Neural progenitor cell (in vitro differentiated cells): ENCODE measurements around the gene ADGRV1. TPM values are rescaled to one million over a fixed set of nuclear protein-coding genes. Genes with fewer than 3 reads are reported as not detected.

Experiments
- DNase-seq: peaks from one replicate; pipeline ENCODE4 v3.0.0-alpha.2; 2016; ENCODE audit warnings: low spot score
- H2AFZ ChIP-seq: fragments of 200-600 bp; sonication (generic); replicated peaks from 2 replicates; pipeline ENCODE4 v1.6.1; 2016; ENCODE audit warnings: antibody characterized with exemption
- H3F3A ChIP-seq: fragments of 200-600 bp; sonication (generic); 2 replicates; pipeline ENCODE4 v1.6.1; 2016; ENCODE audit warnings: antibody characterized with exemption, low read depth
- H3K27ac ChIP-seq: fragments of 200-600 bp; sonication (generic); 2 replicates; pipeline ENCODE4 v1.5.1; 2016; ENCODE audit warnings: mild to moderate bottlenecking
- H3K27me3 ChIP-seq: fragments of 200-600 bp; sonication (generic); 2 replicates; pipeline ENCODE4 v1.6.1; 2016; ENCODE audit warnings: mild to moderate bottlenecking, moderate library complexity
- H3K36me3 ChIP-seq: fragments of 200-600 bp; sonication (generic); 2 replicates; pipeline ENCODE4 v1.5.1; 2016
- H3K4me1 ChIP-seq: fragments of 200-600 bp; sonication (generic); 2 replicates; pipeline ENCODE4 v1.6.1; 2016; ENCODE audit warnings: mixed run types
- H3K4me2 ChIP-seq: fragments of 200-600 bp; sonication (generic); 2 replicates; pipeline ENCODE4 v1.6.1; 2016
- H3K4me3 ChIP-seq: fragments of 200-600 bp; sonication (generic); 2 replicates; pipeline ENCODE4 v1.5.1; 2016
- H3K79me2 ChIP-seq: fragments of 200-600 bp; sonication (generic); 2 replicates; pipeline ENCODE4 v1.6.1; 2016; ENCODE audit warnings: low read depth
- H3K9ac ChIP-seq: fragments of 200-600 bp; sonication (generic); 2 replicates; pipeline ENCODE4 v1.6.1; 2016
- H3K9me3 ChIP-seq: fragments of 200-600 bp; sonication (generic); 2 replicates; pipeline ENCODE4 v1.5.1; 2016; ENCODE audit warnings: low read depth
- H4K20me1 ChIP-seq: fragments of 200-600 bp; sonication (generic); 2 replicates; pipeline ENCODE4 v1.6.1; 2016; ENCODE audit warnings: low read depth
- H3K27ac Mint-ChIP-seq: 3 replicates; pipeline ENCODE4 v1.8.0; 2021; ENCODE audit warnings: mixed read lengths
- H3K27me3 Mint-ChIP-seq: 2 replicates; pipeline ENCODE4 v1.8.0; 2022; ENCODE audit warnings: low read depth, mild to moderate bottlenecking, inconsistent platforms, moderate library complexity, mixed read lengths; ENCODE audit not compliant: insufficient read depth
- H3K36me3 Mint-ChIP-seq: 3 replicates; pipeline ENCODE4 v1.8.0; 2021; ENCODE audit warnings: mixed read lengths
- H3K4me1 Mint-ChIP-seq: 3 replicates; pipeline ENCODE4 v1.8.0; 2021; ENCODE audit warnings: mixed read lengths
- H3K4me3 Mint-ChIP-seq: 3 replicates; pipeline ENCODE4 v1.8.0; 2021; ENCODE audit warnings: mild to moderate bottlenecking, moderate library complexity, mixed read lengths
- H3K9me3 Mint-ChIP-seq: 3 replicates; pipeline ENCODE4 v1.8.0; 2020; ENCODE audit warnings: mixed read lengths
- EZH2 ChIP-seq: fragments of 200-600 bp; sonication (generic); IDR thresholded peaks from 2 replicates; pipeline ENCODE4 v1.6.1; 2017; ENCODE audit warnings: antibody characterized with exemption, mild to moderate bottlenecking, moderate library complexity
- EZH2phosphoT487 ChIP-seq: fragments of 200-600 bp; sonication (generic); IDR thresholded peaks from 2 replicates; pipeline ENCODE4 v1.6.1; 2017; ENCODE audit warnings: antibody characterized with exemption
- total RNA-seq: library from RNA; depleted of rRNA; stranded (reverse); fragments of >200 nt; gene quantifications from 2 replicates; pipeline ENCODE4 v1.2.3, GENCODE V29; 2015; ENCODE audit warnings: low replicate concordance
- TF ChIP-seq, protein P1 (sequence below): fragments of 200-600 bp; sonication (generic); IDR thresholded peaks from 2 replicates; pipeline ENCODE4 v1.5.1; 2017; ENCODE audit warnings: antibody characterized with exemption, mild to moderate bottlenecking

Gene ADGRV1
- total RNA-seq, 1 donor from 2014 or later: 151 TPM

DNA sequence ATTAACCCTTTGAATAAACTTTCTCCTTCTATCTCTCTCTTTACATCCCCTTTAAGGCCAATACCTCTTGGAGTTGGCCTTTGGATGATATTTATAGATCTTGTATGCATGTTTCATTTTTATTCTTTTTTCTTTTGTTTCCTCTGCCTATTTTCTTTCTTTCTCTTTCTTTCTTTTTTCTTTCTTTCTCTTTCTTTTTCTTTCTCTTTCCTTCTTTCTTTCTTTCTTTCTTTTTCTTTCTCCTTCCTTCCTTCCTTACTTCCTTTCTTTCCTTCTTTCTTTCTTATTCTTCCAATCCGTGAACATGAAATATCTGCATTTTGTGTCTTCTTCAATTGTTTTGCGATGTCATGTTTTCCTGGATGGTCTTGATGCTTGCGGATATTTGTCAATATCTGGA, 276.1 kb downstream of the ADGRV1 start:
- Histone ChIP-seq H4K20me1 (no peaks in the 10 kb centered on the region), H3F3A (no peaks in the 10 kb centered on the region), H3K27ac (no peak overlapping the region), H3K9ac (no peak overlapping the region), H3K4me1 (no peaks in the 10 kb centered on the region), H3K27me3 (no peaks in the 10 kb centered on the region), H3K36me3 (peaks cover 6% of the 10 kb centered on the region), H3K4me3 (no peak overlapping the region), H3K9me3 (no peaks in the 10 kb centered on the region), H3K79me2 (no peaks in the 10 kb centered on the region), H2AFZ (no peak overlapping the region), H3K4me2 (no peak overlapping the region)
- H3K36me3 Mint-ChIP-seq: peaks cover 62% of the 10 kb centered on the region
- H3K27ac Mint-ChIP-seq: no peak overlapping the region
- TF ChIP-seq EZH2phosphoT487: no peak
- TF ChIP-seq, protein P1, sequence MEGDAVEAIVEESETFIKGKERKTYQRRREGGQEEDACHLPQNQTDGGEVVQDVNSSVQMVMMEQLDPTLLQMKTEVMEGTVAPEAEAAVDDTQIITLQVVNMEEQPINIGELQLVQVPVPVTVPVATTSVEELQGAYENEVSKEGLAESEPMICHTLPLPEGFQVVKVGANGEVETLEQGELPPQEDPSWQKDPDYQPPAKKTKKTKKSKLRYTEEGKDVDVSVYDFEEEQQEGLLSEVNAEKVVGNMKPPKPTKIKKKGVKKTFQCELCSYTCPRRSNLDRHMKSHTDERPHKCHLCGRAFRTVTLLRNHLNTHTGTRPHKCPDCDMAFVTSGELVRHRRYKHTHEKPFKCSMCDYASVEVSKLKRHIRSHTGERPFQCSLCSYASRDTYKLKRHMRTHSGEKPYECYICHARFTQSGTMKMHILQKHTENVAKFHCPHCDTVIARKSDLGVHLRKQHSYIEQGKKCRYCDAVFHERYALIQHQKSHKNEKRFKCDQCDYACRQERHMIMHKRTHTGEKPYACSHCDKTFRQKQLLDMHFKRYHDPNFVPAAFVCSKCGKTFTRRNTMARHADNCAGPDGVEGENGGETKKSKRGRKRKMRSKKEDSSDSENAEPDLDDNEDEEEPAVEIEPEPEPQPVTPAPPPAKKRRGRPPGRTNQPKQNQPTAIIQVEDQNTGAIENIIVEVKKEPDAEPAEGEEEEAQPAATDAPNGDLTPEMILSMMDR: no peak
- TF ChIP-seq EZH2: no peak
- peaks cover 9% of the 10 kb centered on the region for H3K9me3 Mint-ChIP-seq
- DNase-seq: no peak
- no peak overlapping the region for H3K4me3 Mint-ChIP-seq
- H3K27me3 Mint-ChIP-seq: no peaks in the 10 kb centered on the region
- no peaks in the 10 kb centered on the region for H3K4me1 Mint-ChIP-seq

DNA sequence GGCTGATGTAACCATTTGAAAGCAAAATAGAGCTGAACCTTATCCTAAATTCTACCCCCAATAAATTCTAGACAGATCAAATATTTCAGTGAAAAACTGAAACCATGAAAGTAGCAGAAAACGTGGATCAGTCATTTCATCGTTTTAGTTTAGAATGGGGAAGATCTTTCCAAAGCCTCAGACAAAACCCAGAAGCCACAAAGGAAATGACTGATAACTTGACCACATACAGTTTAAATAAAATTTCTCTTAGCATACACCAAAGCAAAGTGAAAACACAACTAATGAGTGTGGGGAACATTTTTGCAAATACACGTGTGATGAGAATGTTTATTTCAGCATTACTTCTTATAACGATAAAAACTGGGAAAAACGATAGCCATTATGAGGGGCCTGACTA, 284.8 kb downstream of the ADGRV1 start:
- no peak overlapping the region for H3K27ac ChIP-seq
- Mint-ChIP-seq H3K4me3 (no peak overlapping the region), H3K9me3 (no peaks in the 10 kb centered on the region), H3K27me3 (peaks cover 4% of the 10 kb centered on the region), H3K4me1 (no peaks in the 10 kb centered on the region), H3K36me3 (peaks cover 31% of the 10 kb centered on the region), H3K27ac (no peak overlapping the region)
- no peaks in the 10 kb centered on the region for H3K79me2 ChIP-seq
- H3F3A ChIP-seq: no peaks in the 10 kb centered on the region
- no peaks in the 10 kb centered on the region for H3K36me3 ChIP-seq
- no peak overlapping the region for H3K4me2 ChIP-seq
- H4K20me1 ChIP-seq: no peaks in the 10 kb centered on the region
- no peaks in the 10 kb centered on the region for H3K27me3 ChIP-seq
- no peak for DNase-seq
- H3K4me1 ChIP-seq: no peaks in the 10 kb centered on the region
- no peak overlapping the region for H3K4me3 ChIP-seq
- H3K9ac ChIP-seq: no peak overlapping the region
- H3K9me3 ChIP-seq: no peaks in the 10 kb centered on the region
- no peak for TF ChIP-seq EZH2
- TF ChIP-seq EZH2phosphoT487: no peak
- TF ChIP-seq, protein P1: no peak
- no peak overlapping the region for H2AFZ ChIP-seq

DNA sequence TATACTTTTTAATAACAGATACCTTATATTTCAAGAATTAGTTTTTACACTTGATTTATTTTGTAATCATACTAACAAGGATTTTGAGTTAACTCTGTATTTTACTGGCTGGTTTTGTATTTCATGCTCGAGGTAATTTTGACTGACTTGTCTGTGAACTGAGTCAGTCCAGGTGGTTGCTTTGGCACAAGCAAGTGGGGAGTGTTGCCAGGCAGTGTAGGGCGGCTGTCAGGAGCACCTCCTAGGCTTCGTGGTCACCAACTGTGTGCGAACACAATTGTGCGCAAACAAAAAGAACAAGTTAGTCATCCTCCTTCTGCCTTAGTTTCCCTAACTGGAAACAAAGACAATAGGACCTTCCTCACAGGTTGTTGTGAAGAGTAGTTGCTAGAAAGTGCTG, 286.3 kb downstream of the ADGRV1 start:
- no peak for DNase-seq
- H3K9me3 Mint-ChIP-seq: no peaks in the 10 kb centered on the region
- no peak overlapping the region for H3K9ac ChIP-seq
- no peak overlapping the region for H3K4me3 ChIP-seq
- H3K4me1 ChIP-seq: peaks cover 3% of the 10 kb centered on the region
- peaks cover 19% of the 10 kb centered on the region for H3K36me3 Mint-ChIP-seq
- H3K27me3 Mint-ChIP-seq: peaks cover 4% of the 10 kb centered on the region
- no peaks in the 10 kb centered on the region for H3F3A ChIP-seq
- H3K4me3 Mint-ChIP-seq: no peak overlapping the region
- H3K79me2 ChIP-seq: no peaks in the 10 kb centered on the region
- no peaks in the 10 kb centered on the region for H3K36me3 ChIP-seq
- no peaks in the 10 kb centered on the region for H4K20me1 ChIP-seq
- TF ChIP-seq, protein P1: no peak
- TF ChIP-seq EZH2 (no peak), EZH2phosphoT487 (no peak)
- no peak overlapping the region for H2AFZ ChIP-seq
- no peaks in the 10 kb centered on the region for H3K9me3 ChIP-seq
- H3K4me1 Mint-ChIP-seq: no peaks in the 10 kb centered on the region
- H3K4me2 ChIP-seq: no peak overlapping the region
- no peak overlapping the region for H3K27ac ChIP-seq
- no peak overlapping the region for H3K27ac Mint-ChIP-seq
- no peaks in the 10 kb centered on the region for H3K27me3 ChIP-seq
